ENCODE data around the gene NBAS. TPM values are rescaled to one million over a fixed set of nuclear protein-coding genes. Genes with fewer than 3 reads are reported as not detected.

The NBAS gene
- total RNA-seq, 1 experiment from 2014 or later, result 36.3 TPM

GRCh38 chr2:15561574-15562344 is 625 bp upstream of the NBAS start:
- Histone ChIP-seq H3K4me1 (ENCODE audit: control insufficient read depth, insufficient read depth, low read length) (peaks cover 12% of the 10 kb centered on the region), H3K27me3 (ENCODE audit: control insufficient read depth, insufficient read depth, low read length) (no peaks in the 10 kb centered on the region), H3K27ac (ENCODE audit: low read length) (peak overlapping the region; percentile 94), H3K9me3 (ENCODE audit: control insufficient read depth, insufficient read depth, low read depth, low read length) (no peaks in the 10 kb centered on the region), H3K36me3 (ENCODE audit: control insufficient read depth, insufficient read depth, low read length) (no peaks in the 10 kb centered on the region; the same call in 1 of the 2 replicates), H3K4me3 (ENCODE audit: low read depth in 2 of 2, low read length in 2 of 2) (peak overlapping the region; percentile 68 to 97)
- no peak for DNase-seq (ENCODE audit: low read depth, low spot score)
- BruUV-seq (replicated peaks), result no TSS peak
- intact Hi-C loops (cut with micrococcal nuclease; ENCODE audit: unreplicated experiment), result no loop called here
- POLR2A ChIA-PET, result no interaction called here
- in situ Hi-C loops (cut with HindIII; ENCODE audit: low pct_unique_long_range_greater_than_20kb, low sequenced_read_pairs), result no loop called here
- no peak for TF ChIP-seq SIN3A (IDR thresholded peaks at IDR 0.05; ENCODE audit: borderline replicate concordance, insufficient read depth, low read depth, low read length)
- no peak for TF ChIP-seq REST (IDR thresholded peaks at IDR 0.05; ENCODE audit: insufficient read depth in 1 of 2, low read depth in 2 of 2, low read length in 1 of 2)
- no peak for TF ChIP-seq POLR2AphosphoS5 (IDR thresholded peaks at IDR 0.05; ENCODE audit: low read depth, low read length)
- no peak for TF ChIP-seq TCF7L2 (IDR thresholded peaks at IDR 0.05; ENCODE audit: low read depth, low read length)
- no peak for TF ChIP-seq CTCF (IDR thresholded peaks at IDR 0.05)
- ATAC-seq, result peak; percentile 59
- CTCF ChIA-PET, result interaction anchor here (0.6 to 1.0 kb wide), 2 partner anchors 16 to 331 kb away, joined by 3 to 6 read pairs; no protein-coding TSS in a partner anchor

- H3K27ac ChIP-seq (ENCODE audit: low read length), result peak overlapping the region; percentile 94
- peak overlapping the region; percentile 68 to 97 for H3K4me3 ChIP-seq (ENCODE audit: low read depth in 2 of 2, low read length in 2 of 2)
- peak; percentile 79 for ATAC-seq
- BruUV-seq (replicated peaks), result TSS peak; percentile 78
- TF ChIP-seq POLR2AphosphoS5 (IDR thresholded peaks at IDR 0.05; ENCODE audit: low read depth, low read length) (no peak), SIN3A (IDR thresholded peaks at IDR 0.05; ENCODE audit: borderline replicate concordance, insufficient read depth, low read depth, low read length) (no peak), REST (IDR thresholded peaks at IDR 0.05; ENCODE audit: insufficient read depth in 1 of 2, low read depth in 2 of 2, low read length in 1 of 2) (no peak), CTCF (IDR thresholded peaks at IDR 0.05) (no peak), TCF7L2 (IDR thresholded peaks at IDR 0.05; ENCODE audit: low read depth, low read length) (no peak)
- in situ Hi-C loops (cut with HindIII; ENCODE audit: low pct_unique_long_range_greater_than_20kb, low sequenced_read_pairs) (no loop called here), intact Hi-C loops (cut with micrococcal nuclease; ENCODE audit: unreplicated experiment) (no loop called here)
- no peak for DNase-seq (ENCODE audit: low read depth, low spot score)
- H3K9me3 ChIP-seq (ENCODE audit: control insufficient read depth, insufficient read depth, low read depth, low read length), result no peaks in the 10 kb centered on the region
- POLR2A ChIA-PET, result no interaction called here
- CTCF ChIA-PET, result interaction anchor here (1.0 kb wide), 1 partner anchor 17 kb away, joined by 3 read pairs; no protein-coding TSS in a partner anchor
- no peaks in the 10 kb centered on the region for H3K27me3 ChIP-seq (ENCODE audit: control insufficient read depth, insufficient read depth, low read length)
- no peaks in the 10 kb centered on the region; the same call in 1 of the 2 replicates for H3K36me3 ChIP-seq (ENCODE audit: control insufficient read depth, insufficient read depth, low read length)
- H3K4me1 ChIP-seq (ENCODE audit: control insufficient read depth, insufficient read depth, low read length), result peaks cover 12% of the 10 kb centered on the region; the same call in 1 of the 2 replicates
Measured at GRCh38 chr2:15560140-15560987, 770 bp downstream of the NBAS start.

Data from Panc1 (cell line).